Calu3 (cell line): ENCODE results near the gene CCT3. TPM values are rescaled to one million over a fixed set of nuclear protein-coding genes. Genes with fewer than 3 reads are reported as not detected.

Source experiments
- BruUV-seq: library from RNA; stranded (reverse); fragments of 400-500 nt; replicated peaks from 2 replicates; lab custom pipeline; 2021; lab: Mats Ljungman, UMichigan
- CTCF ChIA-PET: fragments of 300-600 bp; sonication (Branson Sonifier 250); formaldehyde crosslinking; loops from one replicate; lab custom pipeline; 2022; ENCODE audit warnings: antibody characterized with exemption; lab: Charles Lee
- DNase-seq: peaks from one replicate; pipeline ENCODE4 v3.0.0; 2022
- H3K27ac Mint-ChIP-seq: one replicate; pipeline ENCODE4 v1.8.0; 2022; ENCODE audit warnings: mixed read lengths; ENCODE audit not compliant: unreplicated experiment
- H3K27me3 Mint-ChIP-seq: one replicate; pipeline ENCODE4 v1.8.0; 2022; ENCODE audit warnings: mixed read lengths; ENCODE audit not compliant: unreplicated experiment
- H3K36me3 Mint-ChIP-seq: one replicate; pipeline ENCODE4 v1.8.0; 2022; ENCODE audit warnings: mild to moderate bottlenecking, moderate library complexity, mixed read lengths; ENCODE audit not compliant: insufficient read depth, unreplicated experiment
- H3K4me1 Mint-ChIP-seq: one replicate; pipeline ENCODE4 v1.8.0; 2022; ENCODE audit warnings: mild to moderate bottlenecking, low read depth, mixed read lengths; ENCODE audit not compliant: unreplicated experiment
- H3K4me3 Mint-ChIP-seq: one replicate; pipeline ENCODE4 v1.8.0; 2022; ENCODE audit warnings: mild to moderate bottlenecking, low read depth, moderate library complexity, mixed read lengths; ENCODE audit not compliant: unreplicated experiment
- H3K9me3 Mint-ChIP-seq: one replicate; pipeline ENCODE4 v1.8.0; 2022; ENCODE audit warnings: low read depth, mixed read lengths; ENCODE audit not compliant: unreplicated experiment
- CTCF ChIP-seq: fragments of 200-600 bp; IDR thresholded peaks from one replicate; pipeline ENCODE4 v1.8.0; 2022; ENCODE audit warnings: antibody characterized with exemption; ENCODE audit not compliant: unreplicated experiment
- intact Hi-C: fragments of 100-400 bp; cut with micrococcal nuclease; formaldehyde crosslinking; loops from one replicate; pipeline ENCODE4 v1.10.0; 2022; ENCODE audit not compliant: unreplicated experiment
- total RNA-seq: library from RNA; stranded (reverse); gene quantifications from 2 replicates; pipeline ENCODE4 v1.2.3, GENCODE V29; 2022

CCT3 gene
- total RNA-seq, 1 experiment from 2014 or later = 598 TPM

- H3K4me1 Mint-ChIP-seq = peaks cover 7% of the 10 kb centered on the region
- H3K9me3 Mint-ChIP-seq = no peaks in the 10 kb centered on the region
- no peak overlapping the region for H3K27ac Mint-ChIP-seq
- peaks cover 46% of the 10 kb centered on the region for H3K27me3 Mint-ChIP-seq
- no peak for DNase-seq
- CTCF ChIA-PET = no interaction called here
- peaks cover 9% of the 10 kb centered on the region for H3K36me3 Mint-ChIP-seq
- no peak overlapping the region for H3K4me3 Mint-ChIP-seq
- TF ChIP-seq CTCF = no peak
- intact Hi-C loops = no loop called here
- no TSS peak for BruUV-seq
These were observed 30.1 kb upstream of the CCT3 start for GRCh38 chr1:156368157-156368658.

DNA sequence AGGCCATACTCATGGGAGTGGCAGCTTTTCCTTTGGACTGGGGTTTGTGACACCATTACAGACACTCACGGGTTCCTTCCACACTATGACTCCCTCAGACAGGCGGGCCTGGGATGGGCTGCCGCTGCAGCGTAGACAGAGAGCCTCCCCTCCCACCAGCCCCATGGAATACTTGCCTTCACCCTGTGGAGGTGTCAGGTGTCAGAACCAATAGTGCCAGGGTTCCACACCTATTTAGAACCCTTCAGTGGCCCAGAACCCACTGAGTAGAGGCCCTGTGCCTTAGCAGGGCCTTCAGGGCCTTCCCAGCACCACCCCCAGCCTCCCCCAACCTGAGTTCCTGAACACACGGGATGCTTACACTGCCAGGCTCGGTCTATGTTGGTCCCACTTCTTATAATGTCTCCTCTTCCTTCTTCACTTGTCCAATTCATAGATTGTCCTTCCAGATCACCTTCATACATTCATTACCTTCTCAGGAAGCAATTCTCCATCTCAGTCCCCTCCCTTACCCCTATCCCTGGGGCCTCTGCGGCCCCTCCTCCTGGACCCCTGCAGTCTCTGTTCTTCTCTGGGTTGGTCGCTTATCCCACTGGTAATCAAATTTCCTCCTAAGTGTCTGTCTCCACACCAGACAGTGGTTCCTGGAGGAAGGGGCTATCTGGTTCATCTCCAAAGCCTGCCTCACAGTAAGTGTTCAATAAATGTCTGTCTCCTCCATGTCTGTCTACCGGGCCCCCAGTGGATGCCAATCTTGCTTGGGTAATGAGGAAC, 29.5 kb upstream of the CCT3 start:
- H3K27me3 Mint-ChIP-seq = peaks cover 40% of the 10 kb centered on the region
- no peak overlapping the region for H3K27ac Mint-ChIP-seq

GRCh38 chr1:156366378-156367166, 28.5 kb upstream of the CCT3 start:
- no TSS peak for BruUV-seq
- H3K27ac Mint-ChIP-seq = no peak overlapping the region
- peaks cover 7% of the 10 kb centered on the region for H3K4me1 Mint-ChIP-seq
- H3K4me3 Mint-ChIP-seq = no peak overlapping the region
- DNase-seq = no peak
- H3K36me3 Mint-ChIP-seq = peaks cover 9% of the 10 kb centered on the region
- intact Hi-C loops = no loop called here
- no peak for TF ChIP-seq CTCF
- no peaks in the 10 kb centered on the region for H3K9me3 Mint-ChIP-seq
- CTCF ChIA-PET = no interaction called here
- H3K27me3 Mint-ChIP-seq = peaks cover 30% of the 10 kb centered on the region

More for the DNA sequence above, 29.5 kb upstream of the CCT3 start:
- peaks cover 7% of the 10 kb centered on the region for H3K4me1 Mint-ChIP-seq
- BruUV-seq = no TSS peak
- intact Hi-C loops = no loop called here
- no peak overlapping the region for H3K4me3 Mint-ChIP-seq
- CTCF ChIA-PET = no interaction called here
- no peak for TF ChIP-seq CTCF
- peaks cover 9% of the 10 kb centered on the region for H3K36me3 Mint-ChIP-seq
- DNase-seq = no peak
- no peaks in the 10 kb centered on the region for H3K9me3 Mint-ChIP-seq

DNA sequence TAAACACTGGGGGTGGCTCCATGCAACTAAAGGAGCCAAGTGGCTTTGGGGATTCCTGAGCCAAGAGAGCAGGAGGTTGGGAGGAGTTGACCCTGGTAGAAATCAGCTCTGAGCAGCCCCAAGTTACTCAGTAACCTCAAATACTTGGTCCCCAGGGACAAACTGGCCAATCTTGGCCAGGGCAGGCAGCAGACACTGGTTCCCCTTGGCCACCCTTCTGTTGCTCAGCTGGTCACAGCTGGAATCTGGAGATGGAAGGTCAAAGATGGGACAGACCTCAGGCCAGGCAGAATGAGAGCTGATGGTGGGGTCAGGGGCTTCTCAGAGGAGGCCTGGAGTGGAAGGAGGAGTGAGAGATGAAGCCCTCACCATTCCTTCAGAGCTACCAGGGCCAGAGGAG, 27.7 kb upstream of the CCT3 start:
- peaks cover 7% of the 10 kb centered on the region for H3K4me1 Mint-ChIP-seq
- no peak overlapping the region for H3K4me3 Mint-ChIP-seq
- H3K27me3 Mint-ChIP-seq = peaks cover 29% of the 10 kb centered on the region
- no peak for DNase-seq
- no peaks in the 10 kb centered on the region for H3K9me3 Mint-ChIP-seq
- intact Hi-C loops = no loop called here
- H3K36me3 Mint-ChIP-seq = peaks cover 9% of the 10 kb centered on the region
- CTCF ChIA-PET = no interaction called here
- TF ChIP-seq CTCF = no peak
- no TSS peak for BruUV-seq
- H3K27ac Mint-ChIP-seq = no peak overlapping the region
